HL-60/S4 treated with phorbol 12-myristate 13-acetate at 8.2 ng/mL for 4 days and 3 days (cell line): ENCODE results near the gene SLC24A4.

ENCODE experiments used
- in situ Hi-C: fragments of 300-500 bp; cut with MboI; formaldehyde crosslinking; loops from 2 replicates; pipeline ENCODE4 v1.15.0; 2022; ENCODE audit warnings: low sequenced_read_pairs

The SLC24A4 gene

GRCh38 chr14:92366237-92366636, 43.3 kb downstream of the SLC24A4 start:
- in situ Hi-C loops = no loop called here

- in situ Hi-C loops = no loop called here
These were observed 45.0 kb downstream of the SLC24A4 start for GRCh38 chr14:92368001-92368400.

DNA sequence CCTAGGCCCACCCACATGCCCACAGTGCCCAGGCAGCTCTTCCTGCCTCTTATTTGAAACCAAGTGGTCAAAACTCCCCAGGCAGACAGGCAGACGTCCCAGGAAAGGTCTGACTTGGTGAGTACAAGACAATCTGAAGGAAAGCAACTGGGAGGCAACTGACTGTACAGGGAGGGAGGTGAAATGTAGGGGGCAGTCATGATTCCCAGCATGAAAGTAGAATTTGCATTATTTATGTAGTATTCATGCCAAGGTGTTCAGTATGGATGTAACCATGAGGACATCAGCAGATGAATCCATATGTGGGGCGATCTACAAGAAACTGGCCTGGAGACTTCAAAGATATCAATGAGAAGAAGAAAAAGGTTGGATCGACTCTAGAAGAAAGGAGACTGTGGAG, 46.1 kb downstream of the SLC24A4 start:
- in situ Hi-C loops = no loop called here

- in situ Hi-C loops = no loop called here
These were observed 49.3 kb downstream of the SLC24A4 start for GRCh38 chr14:92372230-92372629.

DNA sequence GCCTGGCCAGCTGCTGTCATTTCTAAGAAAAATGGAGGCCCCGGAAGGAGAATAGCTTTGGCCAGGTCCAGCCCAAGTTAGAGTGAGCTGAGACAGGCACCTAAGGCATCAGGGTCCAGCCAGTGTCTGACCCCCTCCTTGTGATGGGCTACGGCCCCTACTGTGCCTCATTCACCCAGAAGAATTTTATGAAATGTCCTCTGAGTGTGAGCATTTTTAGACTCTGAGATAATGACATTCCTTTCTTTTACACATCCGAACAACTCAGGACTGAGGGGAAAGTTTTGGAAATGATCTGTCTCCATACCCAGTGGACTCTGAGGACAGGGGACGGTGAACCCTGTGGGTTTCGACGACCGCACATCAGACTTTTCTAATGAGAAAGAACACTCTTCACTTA, 50.4 kb downstream of the SLC24A4 start:
- in situ Hi-C loops = no loop called here

GRCh38 chr14:92380131-92380530, 57.2 kb downstream of the SLC24A4 start:
- in situ Hi-C loops = no loop called here

GRCh38 chr14:92380582-92380981, 57.6 kb downstream of the SLC24A4 start:
- in situ Hi-C loops = no loop called here

- in situ Hi-C loops = no loop called here
These were observed 59.7 kb downstream of the SLC24A4 start for GRCh38 chr14:92382677-92383076.

GRCh38 chr14:92383805-92384204, 60.8 kb downstream of the SLC24A4 start:
- in situ Hi-C loops = no loop called here

GRCh38 chr14:92384461-92385133, 61.6 kb downstream of the SLC24A4 start:
- in situ Hi-C loops = no loop called here

DNA sequence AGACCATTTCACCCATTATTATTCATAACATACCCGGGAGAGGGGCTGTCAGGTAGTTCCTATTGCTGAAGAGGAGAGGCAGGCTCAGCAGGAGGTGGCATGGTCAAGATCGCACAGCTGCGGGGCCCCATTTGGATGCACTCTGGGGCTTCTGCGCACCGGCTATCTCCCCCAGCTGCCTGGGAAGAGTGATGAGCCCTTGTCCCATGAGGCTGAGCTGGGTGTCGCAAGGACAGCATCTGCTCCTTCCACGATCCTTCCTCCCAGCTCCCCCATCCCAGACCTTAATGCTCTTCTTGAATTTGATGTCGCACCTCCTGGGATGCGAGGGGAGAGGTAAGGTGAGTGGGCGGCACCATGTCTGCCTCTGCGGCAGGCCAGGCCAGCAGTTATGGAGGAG, 62.6 kb downstream of the SLC24A4 start:
- in situ Hi-C loops = no loop called here

GRCh38 chr14:92386165-92386564, 63.2 kb downstream of the SLC24A4 start:
- in situ Hi-C loops = no loop called here

- in situ Hi-C loops = no loop called here
These were observed 63.7 kb downstream of the SLC24A4 start for GRCh38 chr14:92386637-92387036.

GRCh38 chr14:92387578-92387977, 64.6 kb downstream of the SLC24A4 start:
- in situ Hi-C loops = no loop called here

DNA sequence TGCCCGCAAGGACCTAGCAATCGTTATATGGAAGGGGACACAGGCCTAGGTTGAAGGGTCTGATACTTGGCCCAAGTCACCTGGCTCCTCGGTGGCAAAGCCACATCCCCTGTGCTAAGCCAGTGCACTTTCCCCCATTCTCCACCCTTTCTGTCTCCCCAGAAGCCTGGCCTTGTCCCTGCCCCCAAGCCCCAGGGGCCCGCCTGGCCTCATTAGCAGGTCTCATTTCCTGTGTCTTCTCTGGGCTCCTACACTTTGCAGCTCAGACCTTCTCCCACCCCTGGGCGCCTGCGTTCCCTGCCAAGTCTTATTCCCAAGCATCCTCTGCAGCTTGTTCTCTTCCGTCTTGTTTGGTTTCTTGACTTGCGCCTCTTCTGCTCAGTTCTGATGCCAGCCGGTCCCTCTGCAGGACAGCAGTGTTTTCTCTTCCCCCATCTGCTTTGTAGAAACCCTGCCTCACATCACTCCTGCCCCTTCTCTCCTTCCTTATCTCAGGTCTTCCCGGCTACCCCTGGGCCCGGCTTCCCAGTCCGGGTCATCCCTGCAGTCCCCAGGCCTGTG, 66.7 kb downstream of the SLC24A4 start:
- in situ Hi-C loops = no loop called here

GRCh38 chr14:92391726-92392125, 68.8 kb downstream of the SLC24A4 start:
- in situ Hi-C loops = no loop called here

DNA sequence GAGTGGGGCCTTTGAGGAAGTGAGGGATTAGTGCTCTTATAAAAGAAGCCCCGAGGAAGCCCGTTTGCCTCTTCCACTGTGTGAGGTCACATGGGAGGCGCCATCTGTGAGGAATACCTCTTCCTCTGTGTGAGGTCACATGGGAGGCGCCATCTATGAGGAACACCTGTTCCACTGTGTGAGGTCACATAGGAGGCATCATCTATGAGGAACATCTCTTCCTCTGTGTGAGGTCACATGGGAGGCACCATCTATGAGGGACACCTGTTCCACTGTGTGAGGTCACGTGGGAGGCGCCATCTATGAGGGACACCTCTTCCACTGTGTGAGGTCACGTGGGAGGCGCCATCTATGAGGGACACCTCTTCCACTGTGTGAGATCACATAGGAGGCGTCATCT, 69.7 kb downstream of the SLC24A4 start:
- in situ Hi-C loops = no loop called here

DNA sequence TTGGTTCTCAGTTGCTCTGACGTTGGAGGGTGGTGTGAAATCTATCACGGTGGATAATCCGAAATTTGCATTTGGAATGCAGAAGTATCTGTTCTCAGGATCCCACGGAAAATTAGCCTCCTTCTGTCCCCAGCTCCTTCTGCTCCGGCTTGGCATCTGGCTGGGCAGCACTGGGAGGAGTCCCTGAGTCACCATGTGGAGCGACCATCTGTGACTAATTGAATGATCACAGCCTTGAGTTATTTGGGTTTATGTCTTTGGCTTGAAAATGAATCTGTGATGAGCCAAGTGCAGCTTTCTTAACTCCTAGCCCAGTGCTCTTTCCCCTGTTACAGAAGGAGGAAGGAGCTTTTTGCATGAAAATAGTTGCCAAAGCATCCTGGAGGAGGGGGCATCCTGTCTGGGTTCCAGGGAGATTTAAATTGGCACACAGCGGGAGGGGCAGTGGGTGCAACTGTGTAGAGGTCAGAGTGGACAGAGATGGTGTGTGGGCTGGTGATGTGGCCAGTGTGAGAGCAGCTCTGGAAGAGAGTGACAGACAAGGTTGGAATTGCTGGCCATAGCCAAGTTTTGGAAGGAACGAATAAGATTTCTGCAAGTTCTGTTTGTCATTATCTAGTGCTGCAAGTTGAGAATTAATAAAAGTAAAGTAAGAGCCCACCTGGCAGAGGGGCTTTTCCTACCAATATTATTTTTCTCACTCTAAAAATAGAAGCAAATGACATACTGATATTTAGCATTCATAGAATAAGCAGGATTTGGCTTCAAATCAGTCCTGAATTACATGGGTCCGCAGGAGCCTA, 74.4 kb downstream of the SLC24A4 start:
- in situ Hi-C loops = no loop called here

- in situ Hi-C loops = no loop called here
These were observed 75.1 kb downstream of the SLC24A4 start for GRCh38 chr14:92397953-92398564.

- in situ Hi-C loops = no loop called here
These were observed 76.1 kb downstream of the SLC24A4 start for GRCh38 chr14:92398888-92399636.
